GM12878 (cell line): ENCODE results near the gene CA14. TPM values are rescaled to one million over a fixed set of nuclear protein-coding genes. Genes with fewer than 3 reads are reported as not detected.

Experiments
- ATF7 ChIP-seq: fragments of 450-650 bp; IDR thresholded peaks from 2 replicates; pipeline ENCODE4 v1.6.1; 2016; ENCODE audit warnings: low read depth, mild to moderate bottlenecking
- BCL11A ChIP-seq: IDR thresholded peaks from 2 replicates; pipeline ENCODE4 v1.6.1; 2011; ENCODE audit warnings: low read depth, low read length
- CBX5 ChIP-seq: sonication (generic); IDR thresholded peaks from 2 replicates; pipeline ENCODE4 v1.6.1; 2016; ENCODE audit warnings: low read depth, moderate library complexity, mild to moderate bottlenecking, inconsistent platforms
- CHD1 ChIP-seq: IDR thresholded peaks from 2 replicates; pipeline ENCODE4 v1.6.1; 2012; ENCODE audit warnings: low read depth, low read length, improper control_type of control experiment
- CREB1 ChIP-seq: IDR thresholded peaks from 2 replicates; pipeline ENCODE4 v1.6.1; 2012; ENCODE audit warnings: low read depth, mild to moderate bottlenecking, inconsistent platforms
- CREM ChIP-seq: IDR thresholded peaks from 2 replicates; pipeline ENCODE4 v1.6.1; 2014; ENCODE audit warnings: antibody characterized with exemption, low read depth
- EED ChIP-seq: sonication (generic); IDR thresholded peaks from 2 replicates; pipeline ENCODE4 v1.6.1; 2016; ENCODE audit warnings: antibody characterized with exemption, low read depth
- FOXK2 ChIP-seq: fragments of 450-650 bp; IDR thresholded peaks from 2 replicates; pipeline ENCODE4 v1.6.1; 2017; ENCODE audit warnings: mild to moderate bottlenecking, moderate library complexity
- FOXM1 ChIP-seq: IDR thresholded peaks from 2 replicates; pipeline ENCODE4 v1.6.1; 2012; ENCODE audit warnings: low read depth, mild to moderate bottlenecking, inconsistent platforms, low read length, moderate library complexity
- JUNB ChIP-seq: IDR thresholded peaks from 2 replicates; pipeline ENCODE4 v1.6.1; 2016; ENCODE audit warnings: antibody characterized with exemption, mild to moderate bottlenecking
- LARP7 ChIP-seq: fragments of 450-650 bp; IDR thresholded peaks from 2 replicates; pipeline ENCODE4 v1.6.1; 2017; ENCODE audit warnings: mild to moderate bottlenecking
- MYB ChIP-seq: fragments of 150-350 bp; IDR thresholded peaks from 2 replicates; pipeline ENCODE4 v1.6.1; 2014; ENCODE audit warnings: mild to moderate bottlenecking, low read depth, low read length, borderline replicate concordance
- MYC ChIP-seq: IDR thresholded peaks from 2 replicates; pipeline ENCODE4 v1.6.1; 2011; ENCODE audit warnings: mild to moderate bottlenecking, low read length, moderate library complexity, inconsistent platforms; ENCODE audit not compliant: insufficient read depth, insufficient replicate concordance, insufficient read length, severe bottlenecking
- PAX5 ChIP-seq: IDR thresholded peaks from 2 replicates; pipeline ENCODE4 v1.6.1; 2011; ENCODE audit warnings: low read depth, low read length, borderline replicate concordance
- POLR2AphosphoS5 ChIP-seq: IDR thresholded peaks from 2 replicates; pipeline ENCODE4 v1.6.1; 2011; ENCODE audit warnings: mild to moderate bottlenecking, low read length, inconsistent platforms
- RAD21 ChIP-seq: IDR thresholded peaks from 2 replicates; pipeline ENCODE4 v1.6.1; 2011; ENCODE audit warnings: mild to moderate bottlenecking, low read depth, low read length, moderate library complexity; ENCODE audit not compliant: insufficient read depth
- RB1 ChIP-seq: fragments of 450-650 bp; formaldehyde crosslinking; IDR thresholded peaks from 2 replicates; pipeline ENCODE4 v1.6.1; 2017; ENCODE audit warnings: mild to moderate bottlenecking, borderline replicate concordance
- RBBP5 ChIP-seq: fragments of 200-600 bp; sonication (generic); conservative IDR thresholded peaks from 2 replicates; pipeline ENCODE4 v1.6.1; 2016
- SKIL ChIP-seq: fragments of 450-650 bp; IDR thresholded peaks from 2 replicates; pipeline ENCODE4 v1.6.1; 2017; ENCODE audit warnings: mild to moderate bottlenecking, low read depth, inconsistent platforms; ENCODE audit not compliant: poor library complexity, severe bottlenecking
- SMARCA5 ChIP-seq: fragments of 450-650 bp; IDR thresholded peaks from 2 replicates; pipeline ENCODE4 v1.6.1; 2017; ENCODE audit warnings: mild to moderate bottlenecking
- SREBF1 ChIP-seq: IDR thresholded peaks from 2 replicates; pipeline ENCODE4 v1.6.1; 2012; ENCODE audit warnings: mild to moderate bottlenecking, low read length
- SRF ChIP-seq, 2 experiments: IDR thresholded peaks; 2 replicates each; pipeline ENCODE4 v1.6.1; 2011; ENCODE audit warnings: low read depth in 2 of 2, low read length in 2 of 2, mild to moderate bottlenecking in 1 of 2, moderate library complexity in 1 of 2
- STAT1 ChIP-seq: fragments of 450-650 bp; conservative IDR thresholded peaks from 2 replicates; pipeline ENCODE4 v1.6.1; 2014; ENCODE audit warnings: antibody characterized with exemption, mild to moderate bottlenecking
- ZNF24 ChIP-seq: fragments of 450-650 bp; IDR thresholded peaks from 2 replicates; pipeline ENCODE4 v1.6.1; 2017; ENCODE audit warnings: antibody characterized with exemption, mild to moderate bottlenecking
- ZZZ3 ChIP-seq: IDR thresholded peaks from 2 replicates; pipeline ENCODE4 v1.6.1; 2011; ENCODE audit warnings: low read depth; ENCODE audit not compliant: control insufficient read depth, insufficient read length
- polyA plus RNA-seq, 11 experiments: library from polyadenylated mRNA; depleted of rRNA in 4 of 11; unstranded in 6 of 11; stranded (reverse) in 5 of 11; fragments of >200 nt; fragmentation: Nextera tagmentation in 4 of 11; fragmentation: Illumina TruSeq in 1 of 11; extraction: Ambion mirVana in 4 of 11; extraction: Trizol in 1 of 11; gene quantifications; 1 replicate in 1 of 11; 2 replicates in 10 of 11; pipeline versions ENCODE4 v1.2.1 to v1.2.3, GENCODE V29; 2011 to 2016; ENCODE audit warnings: inconsistent platforms in 2 of 11, missing spikeins in 2 of 11, low read depth in 1 of 11
- total RNA-seq, 4 experiments: library from RNA; depleted of rRNA in 3 of 4; stranded (reverse); fragments of >200 nt in 3 of 4; fragmentation: Illumina TruSeq in 1 of 4; extraction: Trizol in 1 of 4; gene quantifications; 2 replicates each; pipeline versions ENCODE4 v1.2.1 to v1.2.3, GENCODE V29; 2013 to 2021
- TF ChIP-seq, protein P1 (sequence below): IDR thresholded peaks from 2 replicates; pipeline ENCODE4 v1.6.1; 2012; ENCODE audit warnings: low read depth, low read length, improper control_type of control experiment
- TF ChIP-seq, protein P2 (sequence below): IDR thresholded peaks from 2 replicates; pipeline ENCODE4 v1.6.1; 2011; ENCODE audit warnings: borderline replicate concordance, low read depth, mild to moderate bottlenecking, moderate library complexity, low read length; ENCODE audit not compliant: insufficient read depth, poor library complexity, severe bottlenecking

The CA14 gene
- total and polyA plus RNA-seq, 10 of the 15 experiments (the other 5 are each of a cell fraction or from before 2014, with no cell fraction given), result 0.11 to 0.35 (median 0.29) TPM; not detected in 6

DNA sequence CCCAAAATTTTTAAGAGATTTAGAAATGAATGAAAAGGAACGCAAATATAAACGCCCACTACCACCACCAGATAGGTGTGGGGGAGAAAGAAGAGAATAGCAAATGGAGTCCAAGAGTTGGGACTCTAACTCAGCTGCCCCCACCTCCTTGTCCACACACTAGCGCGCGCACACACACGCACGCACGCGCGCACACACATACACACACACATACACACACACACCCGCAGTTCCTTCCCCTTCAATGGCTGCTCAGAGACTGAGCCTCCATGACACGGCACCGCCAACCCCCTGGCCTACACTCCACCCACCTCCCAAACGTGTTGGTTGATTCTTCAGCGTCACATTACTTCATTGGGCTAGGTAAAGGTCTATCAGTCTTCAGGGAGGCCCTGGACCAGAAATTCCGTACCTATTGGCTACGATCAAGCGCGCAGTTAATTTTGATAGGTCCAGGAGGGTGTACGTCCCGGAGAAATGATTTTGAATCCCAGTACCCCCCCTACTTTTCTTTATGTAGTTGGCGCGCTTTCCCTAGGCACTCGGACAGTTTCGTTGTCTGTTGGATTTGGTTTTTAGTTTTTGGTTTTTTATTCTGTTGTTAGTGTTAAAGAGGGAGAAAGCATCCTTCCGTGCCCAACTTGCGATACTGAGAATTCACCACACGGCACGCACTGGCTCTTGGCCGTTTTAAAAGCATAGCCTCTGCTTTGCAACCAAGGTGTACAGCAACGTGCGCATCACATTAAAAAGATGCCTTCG is 21.5 kb upstream of the CA14 start, which contains the start of gene ANP32E (continued):
- TF ChIP-seq JUNB (no peak), LARP7 (peak; percentile 83; the same call in 1 of the 2 replicates), CHD1 (peak; percentile 93; the same call in 1 of the 2 replicates), RAD21 (no peak), ZNF24 (no peak), RBBP5 (no peak), FOXK2 (no peak), SKIL (peak; percentile 93), MYC (peak; percentile 34), POLR2AphosphoS5 (peak; percentile 98), STAT1 (no peak), FOXM1 (peak; percentile 69; the same call in 1 of the 2 replicates), CBX5 (no peak), PAX5 (peak; percentile 72; the same call in 1 of the 2 replicates), ZZZ3 (no peak), ATF7 (peak; percentile 80), SMARCA5 (peak; percentile 95; the same call in 1 of the 2 replicates), SRF (IDR thresholded peaks at IDR 0.05; ENCODE audit: low read depth in 2 of 2, low read length in 2 of 2) (no peak), EED (peak; percentile 54), CREB1 (peak; percentile 94), CREM (peak; percentile 89), RB1 (peak; percentile 86; the same call in 1 of the 2 replicates), BCL11A (no peak), MYB (no peak), SREBF1 (no peak; the same call in 1 of the 2 replicates)
- TF ChIP-seq, protein P1, sequence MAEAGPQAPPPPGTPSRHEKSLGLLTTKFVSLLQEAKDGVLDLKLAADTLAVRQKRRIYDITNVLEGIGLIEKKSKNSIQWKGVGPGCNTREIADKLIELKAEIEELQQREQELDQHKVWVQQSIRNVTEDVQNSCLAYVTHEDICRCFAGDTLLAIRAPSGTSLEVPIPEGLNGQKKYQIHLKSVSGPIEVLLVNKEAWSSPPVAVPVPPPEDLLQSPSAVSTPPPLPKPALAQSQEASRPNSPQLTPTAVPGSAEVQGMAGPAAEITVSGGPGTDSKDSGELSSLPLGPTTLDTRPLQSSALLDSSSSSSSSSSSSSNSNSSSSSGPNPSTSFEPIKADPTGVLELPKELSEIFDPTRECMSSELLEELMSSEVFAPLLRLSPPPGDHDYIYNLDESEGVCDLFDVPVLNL, result peak; percentile 95
- TF ChIP-seq, protein P2, sequence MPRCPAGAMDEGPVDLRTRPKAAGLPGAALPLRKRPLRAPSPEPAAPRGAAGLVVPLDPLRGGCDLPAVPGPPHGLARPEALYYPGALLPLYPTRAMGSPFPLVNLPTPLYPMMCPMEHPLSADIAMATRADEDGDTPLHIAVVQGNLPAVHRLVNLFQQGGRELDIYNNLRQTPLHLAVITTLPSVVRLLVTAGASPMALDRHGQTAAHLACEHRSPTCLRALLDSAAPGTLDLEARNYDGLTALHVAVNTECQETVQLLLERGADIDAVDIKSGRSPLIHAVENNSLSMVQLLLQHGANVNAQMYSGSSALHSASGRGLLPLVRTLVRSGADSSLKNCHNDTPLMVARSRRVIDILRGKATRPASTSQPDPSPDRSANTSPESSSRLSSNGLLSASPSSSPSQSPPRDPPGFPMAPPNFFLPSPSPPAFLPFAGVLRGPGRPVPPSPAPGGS, result no peak
